ENCODE data around the gene TUBB4B. TPM values are rescaled to one million over a fixed set of nuclear protein-coding genes. Genes with fewer than 3 reads are reported as not detected.
A peak's percentile ranks its signal among the peaks of the same experiment; 100 is the strongest.
"Not testable (repeated sequence)": the region's sequence is repeated elsewhere in the genome, so short reads cannot be mapped to it uniquely, and the experiment has no call there.

The TUBB4B gene
- total RNA-seq, 1 donor from 2014 or later = 298 TPM

DNA sequence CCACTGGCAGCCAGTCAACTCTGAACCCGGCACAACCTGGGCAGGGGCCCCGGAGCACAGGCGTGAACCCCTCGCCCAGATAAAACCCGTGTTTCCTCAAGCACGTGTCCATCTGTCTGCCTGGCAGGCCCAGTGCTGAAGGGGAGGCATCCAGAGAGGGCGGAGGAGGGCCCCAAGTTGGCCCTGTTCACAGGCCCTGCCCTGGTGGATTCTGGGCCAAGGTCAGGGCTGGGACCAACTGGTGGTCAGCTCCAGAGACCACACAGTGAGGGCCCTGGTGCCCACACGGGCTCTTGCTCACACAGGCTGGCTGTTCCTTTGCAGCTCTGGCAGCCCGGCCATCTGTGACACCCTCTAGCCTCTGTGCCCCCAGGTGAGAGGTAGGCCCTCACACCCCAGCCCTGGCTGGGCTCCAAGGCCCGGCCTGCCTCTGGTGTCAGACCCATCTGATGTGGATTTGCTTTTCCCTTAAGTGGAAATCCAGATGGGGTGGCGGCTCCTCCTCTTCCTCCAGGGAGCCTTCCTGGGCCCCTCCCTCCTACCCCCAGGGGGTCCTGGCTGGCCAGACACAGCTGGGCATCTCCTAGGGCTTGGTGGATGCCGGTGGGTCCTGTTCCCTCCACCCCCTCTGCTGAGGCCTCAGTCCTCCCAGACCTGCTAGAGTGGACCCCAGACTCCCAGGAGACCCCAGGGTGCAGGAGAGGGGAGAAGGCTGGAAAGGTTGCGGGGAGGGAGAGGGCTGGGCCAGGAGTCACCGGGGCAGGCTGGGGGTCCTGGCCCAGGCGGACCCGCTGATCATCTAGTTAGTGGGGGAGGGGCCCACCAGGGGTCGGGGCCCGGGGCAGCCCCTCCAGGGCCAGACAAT, 9.5 kb downstream of the TUBB4B start:
- DNase-seq (ENCODE audit: low spot score) = no peak

DNA sequence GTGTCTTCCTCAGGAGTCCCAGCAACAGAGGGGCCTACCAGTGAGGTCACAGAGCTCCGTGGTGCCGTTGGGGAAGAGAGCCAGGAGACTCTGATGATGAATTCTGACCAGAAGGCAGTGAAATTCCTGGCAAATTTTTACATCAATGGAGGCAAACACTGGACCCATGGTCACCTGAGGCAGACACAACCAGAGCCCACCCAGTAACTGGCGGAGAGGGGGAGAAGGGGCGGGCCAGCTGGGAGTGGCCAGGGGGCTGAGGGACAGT, 10.0 kb downstream of the TUBB4B start, which contains the start of gene STPG3:
Gene STPG3 (plus strand): TSS at position 93 of the 268 bp plus-strand sequence. CDS start 1 bp downstream, at position 94.
- DNase-seq (ENCODE audit: low spot score) = no peak

DNA sequence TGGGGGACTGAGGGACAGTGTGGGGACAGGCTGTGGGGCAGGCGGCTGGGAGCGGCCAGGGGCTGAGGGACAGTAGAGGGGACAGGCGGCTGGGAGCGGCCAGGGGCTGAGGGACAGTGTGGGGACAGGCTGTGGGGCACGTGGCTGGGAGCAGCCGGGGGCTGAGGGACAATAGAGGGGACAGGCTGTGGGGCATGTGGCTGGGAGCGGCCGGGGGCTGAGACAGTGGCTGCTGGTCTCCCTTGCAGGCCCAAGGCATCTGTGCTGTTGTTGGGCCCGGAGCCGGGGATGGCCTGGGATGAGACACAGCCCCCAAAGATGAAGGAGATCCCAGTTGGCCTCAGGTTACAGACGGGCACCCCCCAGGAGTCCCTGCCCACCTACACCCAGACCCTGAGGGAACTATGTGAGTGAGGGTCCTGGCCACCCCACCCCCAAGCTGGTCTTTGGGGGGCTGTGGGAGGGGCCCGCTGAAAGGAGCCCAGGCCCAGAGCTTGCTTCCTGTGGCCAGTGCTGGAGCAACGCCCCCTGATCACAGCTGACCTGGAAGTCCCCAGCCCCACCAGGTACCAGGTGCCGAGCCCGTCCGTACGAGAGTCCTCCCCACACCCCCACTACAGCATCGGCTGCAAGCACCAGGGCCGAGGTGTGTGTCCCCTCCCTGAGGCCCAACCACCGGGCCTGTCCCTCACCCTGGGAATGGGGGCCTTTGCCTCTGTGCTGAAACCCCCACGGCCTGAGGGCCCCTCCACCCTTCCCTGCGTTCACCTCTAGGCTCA, 10.6 kb downstream of the TUBB4B start:
- no peak for DNase-seq (ENCODE audit: low spot score)

GRCh38 chr9:137252555-137253506, 11.7 kb downstream of the TUBB4B start:
- no peak for DNase-seq (ENCODE audit: low spot score)

GRCh38 chr9:137253717-137254623, 12.9 kb downstream of the TUBB4B start:
- DNase-seq (ENCODE audit: low spot score) = no peak

GRCh38 chr9:137254624-137255447, 13.7 kb downstream of the TUBB4B start, which contains the start of gene NELFB:
NELFB (plus strand) TSS chr9:137255327.
- DNase-seq (ENCODE audit: low spot score) = peak; percentile 98

DNA sequence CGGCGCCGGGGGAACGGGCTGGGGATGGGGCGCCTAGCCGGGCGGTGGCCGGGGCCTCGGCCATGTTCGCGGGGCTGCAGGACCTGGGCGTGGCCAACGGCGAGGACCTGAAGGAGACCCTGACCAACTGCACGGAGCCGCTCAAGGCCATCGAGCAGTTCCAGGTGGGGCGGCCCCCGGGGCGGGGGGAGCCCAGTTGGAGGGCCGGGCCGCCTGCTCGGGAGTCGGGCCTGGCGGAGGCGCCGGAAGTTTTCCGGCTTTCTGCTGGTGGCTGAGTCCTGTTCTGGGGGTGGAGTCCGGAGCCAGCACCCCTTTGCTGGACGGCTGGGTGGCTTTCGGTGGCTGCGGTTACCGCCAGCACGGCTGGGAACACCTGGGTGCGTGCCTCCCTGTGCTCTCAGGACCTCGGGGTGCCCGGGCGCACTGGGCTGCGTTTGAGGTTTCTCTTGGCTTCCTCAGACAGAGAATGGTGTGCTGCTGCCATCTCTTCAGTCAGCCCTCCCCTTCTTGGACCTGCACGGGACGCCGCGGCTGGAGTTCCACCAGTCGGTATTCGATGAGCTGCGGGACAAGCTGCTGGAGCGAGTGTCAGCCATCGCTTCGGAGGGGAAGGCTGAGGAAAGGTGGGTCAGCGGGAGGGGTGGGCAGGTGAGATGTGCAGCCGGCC, 14.5 kb downstream of the TUBB4B start:
- DNase-seq (ENCODE audit: low spot score) = no peak

DNA sequence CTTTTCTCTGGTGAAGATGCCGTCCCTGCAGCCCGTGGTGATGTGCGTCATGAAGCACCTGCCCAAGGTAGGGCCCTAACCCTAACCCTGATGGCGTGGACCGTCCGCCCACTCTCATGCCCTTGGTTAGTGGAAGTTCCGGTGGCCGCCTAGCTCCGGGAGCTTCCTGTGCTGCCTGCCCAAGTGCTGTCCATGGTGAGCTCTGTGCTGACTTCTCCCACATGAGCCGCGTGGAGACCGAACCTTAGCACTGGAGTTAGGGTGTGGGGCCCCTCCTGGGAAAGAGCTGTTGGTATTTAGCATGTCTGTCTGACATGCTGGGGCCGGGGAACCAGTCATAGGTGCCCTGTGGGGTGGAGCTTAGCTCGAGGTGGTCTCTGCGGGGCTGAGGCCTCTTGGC, 15.3 kb downstream of the TUBB4B start:
- DNase-seq (ENCODE audit: low spot score) = no peak

- no peak for DNase-seq (ENCODE audit: low spot score)
These were observed 15.8 kb downstream of the TUBB4B start for GRCh38 chr9:137256856-137257255.

DNA sequence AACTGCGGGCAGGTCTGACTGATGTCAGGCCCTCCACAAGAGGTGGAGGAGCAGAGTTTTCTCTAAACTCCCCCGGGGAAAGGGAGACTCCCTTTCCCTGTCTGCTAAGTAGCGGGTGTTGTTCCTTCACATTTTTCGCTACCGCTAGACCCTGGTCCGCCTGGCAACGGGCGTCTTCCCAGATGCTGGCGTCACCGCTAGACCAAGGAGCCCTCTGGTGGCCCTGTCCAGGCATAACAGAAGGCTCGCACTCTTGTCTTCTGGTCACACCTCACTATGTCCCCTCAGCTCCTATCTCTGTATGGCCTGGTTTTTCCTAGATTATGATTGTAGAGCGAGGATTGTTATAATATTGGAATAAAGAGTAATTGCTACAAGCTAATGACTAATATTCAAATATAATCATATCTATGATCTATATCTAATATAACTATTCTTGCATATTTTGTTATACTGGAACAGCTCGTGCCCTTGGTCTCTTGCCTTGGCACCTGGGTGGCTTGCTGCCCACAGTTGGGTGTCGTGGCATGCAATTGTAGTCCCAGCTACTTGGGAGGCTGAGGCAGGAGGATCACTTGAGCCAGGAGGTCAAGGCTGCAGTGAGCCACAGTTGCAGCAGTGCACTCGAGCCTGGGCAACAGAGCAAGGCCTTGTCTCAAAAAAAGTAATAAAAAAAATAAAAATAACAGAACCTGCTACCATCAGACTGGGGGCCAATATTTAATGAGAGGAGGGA, 21.3 kb downstream of the TUBB4B start:
- DNase-seq (ENCODE audit: low spot score) = not testable (repeated sequence)

DNA sequence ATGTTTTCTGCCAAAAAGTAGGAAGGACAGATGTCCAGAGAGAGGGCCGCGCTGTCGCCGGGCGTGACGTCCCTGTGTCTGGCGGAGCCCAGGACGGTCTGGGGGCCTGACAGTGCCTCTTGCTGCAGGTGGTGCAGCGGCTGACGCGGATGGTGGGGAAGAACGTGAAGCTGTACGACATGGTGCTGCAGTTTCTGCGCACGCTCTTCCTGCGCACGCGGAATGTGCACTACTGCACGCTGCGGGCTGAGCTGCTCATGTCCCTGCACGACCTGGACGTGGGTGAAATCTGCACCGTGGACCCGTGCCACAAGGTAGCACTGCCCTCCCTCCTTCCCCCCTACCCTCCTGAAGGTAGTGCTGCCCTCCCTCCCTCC, 21.8 kb downstream of the TUBB4B start:
- DNase-seq (ENCODE audit: low spot score) = no peak

- DNase-seq (ENCODE audit: low spot score) = no peak
These were observed 22.4 kb downstream of the TUBB4B start for GRCh38 chr9:137263506-137263905.

DNA sequence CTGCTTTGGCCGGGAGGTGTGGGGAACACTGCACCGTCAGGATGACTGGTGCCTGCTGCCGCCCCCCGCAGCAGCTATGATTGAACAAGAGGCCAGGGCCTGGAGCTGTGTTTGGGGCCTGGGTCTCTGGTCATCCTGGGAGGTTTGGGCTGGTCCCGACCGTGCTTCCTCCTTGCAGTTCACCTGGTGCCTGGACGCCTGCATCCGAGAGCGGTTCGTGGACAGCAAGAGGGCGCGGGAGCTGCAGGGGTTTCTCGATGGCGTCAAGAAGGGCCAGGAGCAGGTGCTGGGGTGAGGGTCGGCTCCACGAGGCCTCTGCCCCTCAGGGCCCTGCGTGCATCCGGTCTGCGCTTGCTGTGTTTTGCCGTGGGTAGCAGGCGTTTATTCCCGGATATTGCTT, 23.0 kb downstream of the TUBB4B start:
- no peak for DNase-seq (ENCODE audit: low spot score)

GRCh38 chr9:137265496-137266161, 24.5 kb downstream of the TUBB4B start:
- DNase-seq (ENCODE audit: low spot score) = peak; percentile 85

DNA sequence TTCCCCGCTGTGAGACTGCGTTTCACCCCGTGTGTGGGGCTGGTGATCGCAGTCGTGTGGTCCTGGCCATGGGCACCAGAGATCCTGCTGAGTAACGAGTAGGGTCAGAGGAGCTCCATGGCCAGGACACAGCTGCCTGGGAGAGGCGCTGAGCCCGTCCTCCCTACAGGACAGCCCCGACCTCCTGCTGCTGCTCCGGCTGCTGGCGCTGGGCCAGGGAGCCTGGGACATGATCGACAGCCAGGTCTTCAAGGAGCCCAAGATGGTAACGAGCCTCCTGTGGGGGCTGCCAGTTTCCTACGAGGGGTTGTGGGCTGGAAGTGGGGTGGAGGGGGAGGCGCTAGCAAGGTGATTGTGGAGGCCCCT, 25.1 kb downstream of the TUBB4B start:
- no peak for DNase-seq (ENCODE audit: low spot score)

DNA sequence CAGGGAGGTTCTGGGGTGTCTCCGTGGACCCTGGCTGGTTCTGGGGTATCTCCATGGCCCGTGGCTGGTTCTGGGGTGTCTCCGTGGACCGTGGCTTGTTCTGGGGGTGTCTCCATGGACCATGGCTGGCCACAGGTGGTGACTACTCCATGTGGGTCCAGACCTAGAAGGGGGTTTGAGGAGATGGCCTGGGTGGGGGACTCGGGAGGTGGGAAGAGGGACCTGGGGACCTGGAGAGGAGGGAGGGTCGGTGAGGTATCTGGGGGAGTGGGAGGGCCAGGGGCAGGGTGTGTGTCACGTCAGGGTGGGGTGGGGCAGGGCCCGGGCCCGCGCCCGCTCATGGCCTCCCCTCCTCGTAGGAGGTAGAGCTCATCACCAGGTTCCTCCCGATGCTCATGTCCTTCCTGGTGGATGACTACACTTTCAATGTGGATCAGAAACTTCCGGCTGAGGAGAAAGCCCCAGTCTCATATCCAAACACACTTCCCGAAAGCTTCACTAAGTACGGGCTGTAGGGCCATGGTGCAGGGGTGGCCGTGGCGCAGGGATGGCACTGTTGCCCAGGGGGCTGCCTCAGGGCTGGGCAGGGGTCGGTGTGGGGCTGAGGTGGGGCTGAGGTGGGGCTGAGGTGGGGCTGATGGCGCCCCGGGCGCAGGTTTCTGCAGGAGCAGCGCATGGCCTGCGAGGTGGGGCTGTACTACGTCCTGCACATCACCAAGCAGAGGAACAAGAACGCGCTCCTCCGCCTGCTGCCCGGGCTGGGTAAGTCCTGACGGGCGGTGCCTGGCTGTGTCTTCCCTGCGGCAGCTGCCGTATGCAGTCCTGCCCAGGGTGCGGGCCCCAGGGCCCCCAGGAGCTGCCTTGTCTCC, 25.7 kb downstream of the TUBB4B start:
- DNase-seq (ENCODE audit: low spot score) = no peak

GRCh38 chr9:137267933-137268355, 26.9 kb downstream of the TUBB4B start:
- no peak for DNase-seq (ENCODE audit: low spot score)

Measured in mesenteric fat pad (tissue), 1 donor.